Activated CD4-positive, alpha-beta memory T cell treated with anti-CD3 and anti-CD28 coated beads, Interleukin-2, amount 10 ng/mL, durations not matched to agents 7 days and 5 days (primary cell): ENCODE measurements around the gene ACOX2. TPM values are rescaled to one million over a fixed set of nuclear protein-coding genes. Genes with fewer than 3 reads are reported as not detected.

Experiments used
- CTCF ChIA-PET: fragments of 350-600 bp; sonication (Branson Sonifier 250); formaldehyde crosslinking; loops from one replicate; lab custom pipeline; 2021; ENCODE audit warnings: antibody characterized with exemption, inconsistent platforms; lab: Charles Lee
- POLR2A ChIA-PET: fragments of 350-600 bp; sonication (Branson Sonifier 250); formaldehyde crosslinking; loops from one replicate; lab custom pipeline; 2021; ENCODE audit warnings: antibody characterized with exemption; lab: Charles Lee
- DNase-seq: peaks from one replicate; pipeline ENCODE4 v3.0.0-alpha.2; 2020
- H3K27ac Mint-ChIP-seq: one replicate; pipeline ENCODE4 v1.8.0; 2021; ENCODE audit warnings: mild to moderate bottlenecking, mixed read lengths
- H3K27me3 Mint-ChIP-seq: one replicate; pipeline ENCODE4 v1.8.0; 2021; ENCODE audit warnings: mixed read lengths
- H3K36me3 Mint-ChIP-seq: one replicate; pipeline ENCODE4 v1.8.0; 2021; ENCODE audit warnings: low read depth, mixed read lengths
- H3K4me1 Mint-ChIP-seq: one replicate; pipeline ENCODE4 v1.8.0; 2021; ENCODE audit warnings: mixed read lengths
- H3K4me3 Mint-ChIP-seq: one replicate; pipeline ENCODE4 v1.8.0; 2021; ENCODE audit warnings: mild to moderate bottlenecking, mixed read lengths
- H3K9me3 Mint-ChIP-seq: one replicate; pipeline ENCODE4 v1.8.0; 2021; ENCODE audit warnings: mixed read lengths
- total RNA-seq, 2 experiments: library from RNA; stranded (reverse); gene quantifications; one replicate each; pipeline ENCODE4 v1.2.3, GENCODE V29; 2021

ACOX2 gene
- total RNA-seq, 2 experiments from 2014 or later = not detected

DNA sequence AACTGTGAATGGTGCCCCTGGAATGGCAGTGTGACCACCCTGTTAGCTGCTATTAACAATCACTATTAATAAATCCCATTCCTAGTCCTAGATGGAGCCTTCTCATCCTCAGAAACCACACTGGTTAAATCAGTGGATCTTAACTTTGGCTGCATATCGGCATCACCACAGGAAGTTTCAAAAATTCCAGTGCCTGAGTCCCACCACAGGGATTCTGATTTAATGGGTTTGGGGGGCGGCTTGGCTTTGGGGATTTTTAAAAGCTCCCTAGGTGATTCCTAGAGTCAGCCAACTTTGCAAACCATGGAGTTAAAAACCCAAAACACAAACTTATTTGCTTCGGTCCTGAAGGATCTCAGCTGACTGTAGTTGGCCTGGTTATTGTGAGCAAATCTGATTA is 37.1 kb upstream of the ACOX2 start:
- Mint-ChIP-seq H3K9me3 (no peaks in the 10 kb centered on the region), H3K4me3 (no peak overlapping the region), H3K36me3 (no peaks in the 10 kb centered on the region), H3K27me3 (peaks cover 17% of the 10 kb centered on the region), H3K4me1 (peaks cover under 1% of the 10 kb centered on the region), H3K27ac (no peak overlapping the region)
- DNase-seq = no peak
- ChIA-PET CTCF (interaction anchor here (0.5 to 2.7 kb wide), 3 partner anchors 9 to 56 kb away, joined by 4 to 12 read pairs (median 6); no protein-coding TSS in a partner anchor), POLR2A (no interaction called here)

DNA sequence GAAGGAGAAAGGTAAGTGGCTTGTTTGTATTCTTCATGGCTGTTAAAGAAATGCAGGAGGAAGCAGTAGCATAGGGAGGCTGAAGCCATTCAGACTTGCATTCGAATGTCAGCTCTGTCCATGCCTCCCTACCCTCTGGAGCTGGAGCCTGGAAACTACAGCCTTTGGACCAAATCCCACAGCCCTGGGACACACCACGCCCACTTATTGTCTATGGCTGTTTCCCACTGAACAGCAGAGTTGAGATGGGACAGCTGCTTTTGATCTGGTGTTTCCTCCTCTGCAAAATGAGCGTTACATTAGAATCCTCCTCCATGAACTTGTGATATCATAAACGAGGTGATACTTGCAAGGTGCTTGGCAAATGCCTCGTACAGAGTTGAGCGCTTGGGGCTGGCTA is 36.6 kb upstream of the ACOX2 start:
- no peak overlapping the region for H3K27ac Mint-ChIP-seq
- H3K36me3 Mint-ChIP-seq = no peaks in the 10 kb centered on the region
- H3K9me3 Mint-ChIP-seq = no peaks in the 10 kb centered on the region
- H3K4me3 Mint-ChIP-seq = no peak overlapping the region
- CTCF ChIA-PET = interaction anchor here (1.8 to 2.7 kb wide), 2 partner anchors 12 to 57 kb away, joined by 6 to 12 read pairs; no protein-coding TSS in a partner anchor
- H3K27me3 Mint-ChIP-seq = peaks cover 15% of the 10 kb centered on the region
- POLR2A ChIA-PET = no interaction called here
- peaks cover 5% of the 10 kb centered on the region for H3K4me1 Mint-ChIP-seq
- no peak for DNase-seq

DNA sequence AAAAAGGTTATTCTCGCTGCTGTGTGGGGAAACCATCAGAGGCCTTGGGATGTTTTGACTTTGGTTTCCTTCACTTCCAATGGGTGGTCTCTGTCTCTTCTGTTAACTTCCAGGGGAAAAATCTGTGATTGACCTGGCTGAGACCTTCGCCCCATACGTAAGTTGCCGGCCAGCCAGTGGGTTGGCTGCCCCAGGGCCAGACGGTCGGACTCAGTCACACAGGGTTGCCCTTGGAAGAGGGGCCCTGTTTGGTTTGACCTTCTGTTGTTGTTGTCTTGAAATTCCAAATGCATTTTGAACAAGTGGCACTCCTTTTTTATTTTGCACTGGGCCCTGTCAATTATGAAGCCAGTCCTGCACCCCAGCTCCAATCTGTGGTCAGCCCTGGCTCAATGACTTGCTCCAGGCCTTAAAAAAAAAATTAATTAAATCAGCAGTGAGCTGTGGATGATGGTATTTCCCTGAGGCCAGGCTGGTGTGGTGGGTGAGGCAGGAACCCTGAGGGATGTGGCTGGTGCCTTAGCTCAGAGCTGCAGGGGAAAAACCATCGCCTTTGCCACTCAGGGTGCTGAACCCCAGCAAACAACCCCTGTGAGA is 35.7 kb upstream of the ACOX2 start:
- peaks cover 6% of the 10 kb centered on the region for H3K4me1 Mint-ChIP-seq
- H3K27ac Mint-ChIP-seq = no peak overlapping the region
- peaks cover 15% of the 10 kb centered on the region for H3K27me3 Mint-ChIP-seq
- ChIA-PET CTCF (interaction anchor here (0.5 to 2.7 kb wide), 2 partner anchors 58 to 1285 kb away, joined by 3 to 12 read pairs; no protein-coding TSS in a partner anchor), POLR2A (no interaction called here)
- no peaks in the 10 kb centered on the region for H3K9me3 Mint-ChIP-seq
- no peaks in the 10 kb centered on the region for H3K36me3 Mint-ChIP-seq
- H3K4me3 Mint-ChIP-seq = no peak overlapping the region
- DNase-seq = no peak

DNA sequence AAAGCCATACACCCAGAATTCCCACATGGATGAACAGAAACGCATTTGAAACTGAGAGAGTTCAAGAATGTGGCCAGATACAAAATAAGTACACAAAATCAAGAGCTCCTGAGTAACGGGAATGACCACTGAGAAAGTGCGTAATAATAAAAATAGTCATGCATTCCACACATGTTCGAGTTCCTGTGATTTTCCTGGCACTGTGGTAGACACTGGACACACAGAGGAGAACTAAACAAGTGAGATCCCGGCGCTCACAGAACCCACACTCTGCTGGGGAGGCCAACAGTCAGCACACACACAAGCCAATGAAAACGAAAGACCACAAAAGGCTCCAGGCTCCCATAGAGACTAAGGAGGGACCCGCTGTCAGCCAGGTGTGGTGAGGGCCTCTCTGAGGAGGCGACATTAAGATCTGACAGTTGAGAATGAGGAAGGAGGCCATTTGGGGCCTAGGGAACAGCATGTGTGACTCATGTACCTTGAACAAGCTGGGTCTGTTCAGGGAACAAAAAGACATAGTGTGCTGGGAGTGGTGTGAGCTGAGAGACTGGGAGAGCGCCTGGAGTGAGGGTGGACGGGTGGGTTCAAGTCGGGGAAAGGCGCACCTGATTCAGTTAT is 35.1 kb upstream of the ACOX2 start:
- ChIA-PET CTCF (interaction anchor here (0.5 to 6.9 kb wide), 4 partner anchors 13 to 1286 kb away, joined by 3 to 148 read pairs (median 8); no protein-coding TSS in a partner anchor), POLR2A (no interaction called here)
- peaks cover 11% of the 10 kb centered on the region for H3K27me3 Mint-ChIP-seq
- H3K4me1 Mint-ChIP-seq = peaks cover 6% of the 10 kb centered on the region
- no peak for DNase-seq
- no peak overlapping the region for H3K4me3 Mint-ChIP-seq
- H3K9me3 Mint-ChIP-seq = no peaks in the 10 kb centered on the region
- no peaks in the 10 kb centered on the region for H3K36me3 Mint-ChIP-seq
- H3K27ac Mint-ChIP-seq = no peak overlapping the region

DNA sequence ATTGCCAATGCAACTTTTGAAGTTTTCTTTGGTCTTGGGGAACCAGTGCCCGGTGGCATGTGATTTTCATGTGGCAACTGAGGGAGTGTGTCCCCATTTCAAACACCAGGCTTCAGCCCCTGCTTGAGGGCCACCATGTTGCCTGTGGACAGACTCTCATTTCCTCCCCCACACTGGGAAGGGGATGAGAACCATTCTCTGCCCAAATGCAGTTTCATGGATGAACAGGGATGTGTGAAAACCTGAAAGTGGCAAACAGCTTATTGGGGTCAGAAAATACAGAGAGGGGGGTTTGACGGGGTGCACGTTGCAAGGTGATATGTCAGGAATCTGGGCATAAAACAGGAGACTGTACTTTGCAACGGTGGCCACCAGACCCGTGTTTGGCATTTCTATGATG is 33.9 kb upstream of the ACOX2 start:
- Mint-ChIP-seq H3K27ac (no peak overlapping the region), H3K27me3 (peaks cover 7% of the 10 kb centered on the region), H3K4me1 (peaks cover 6% of the 10 kb centered on the region), H3K9me3 (no peaks in the 10 kb centered on the region), H3K36me3 (no peaks in the 10 kb centered on the region), H3K4me3 (no peak overlapping the region)
- DNase-seq = no peak
- ChIA-PET POLR2A (no interaction called here), CTCF (interaction anchor here (1.2 to 6.9 kb wide), 6 partner anchors 10 to 262 kb away, joined by 3 to 148 read pairs (median 4); no protein-coding TSS in a partner anchor)

DNA sequence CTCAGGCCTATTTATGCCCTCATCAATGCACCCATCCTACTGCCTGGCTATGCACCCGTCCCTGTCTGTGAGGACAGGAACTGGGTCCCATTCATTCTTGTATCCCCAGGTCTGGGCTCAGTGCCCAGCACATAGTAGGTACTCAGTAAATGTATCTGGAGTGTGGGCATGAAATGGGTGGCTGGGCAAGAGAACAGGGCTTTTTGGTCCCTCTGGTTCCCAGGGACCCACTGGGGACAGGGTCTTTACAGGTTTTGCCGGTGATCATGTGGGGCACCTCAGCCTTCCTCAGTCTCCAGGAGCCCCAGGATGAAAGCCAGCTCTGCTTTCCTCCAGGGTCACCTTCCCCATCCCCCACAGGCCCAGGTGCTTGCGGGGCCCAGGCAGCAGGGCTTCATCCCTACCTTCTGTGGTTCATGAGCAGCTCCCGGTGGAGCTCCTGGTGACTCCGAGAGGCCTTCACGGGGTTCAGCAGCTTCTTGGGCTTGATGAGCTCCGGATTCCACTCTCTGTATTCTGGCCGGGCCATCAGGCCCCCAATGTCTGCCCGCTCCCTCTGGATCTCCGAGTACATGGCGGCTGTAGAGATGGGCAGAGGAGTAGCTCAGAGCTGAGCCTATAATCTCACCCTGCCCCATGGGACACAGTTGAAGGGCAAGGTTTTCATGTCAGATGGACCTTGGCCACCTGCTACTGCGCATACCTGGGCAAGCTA is 32.5 kb upstream of the ACOX2 start:
- Mint-ChIP-seq H3K9me3 (no peaks in the 10 kb centered on the region), H3K27ac (no peak overlapping the region), H3K27me3 (peaks cover 7% of the 10 kb centered on the region), H3K4me1 (peaks cover 6% of the 10 kb centered on the region), H3K36me3 (no peaks in the 10 kb centered on the region), H3K4me3 (no peak overlapping the region)
- ChIA-PET CTCF (interaction anchor here (0.9 to 6.9 kb wide), 14 partner anchors 9 to 425 kb away, joined by 3 to 148 read pairs (median 6); partner anchors contain the start of genes HTD2 and RPP14), POLR2A (no interaction called here)
- DNase-seq = no peak

DNA sequence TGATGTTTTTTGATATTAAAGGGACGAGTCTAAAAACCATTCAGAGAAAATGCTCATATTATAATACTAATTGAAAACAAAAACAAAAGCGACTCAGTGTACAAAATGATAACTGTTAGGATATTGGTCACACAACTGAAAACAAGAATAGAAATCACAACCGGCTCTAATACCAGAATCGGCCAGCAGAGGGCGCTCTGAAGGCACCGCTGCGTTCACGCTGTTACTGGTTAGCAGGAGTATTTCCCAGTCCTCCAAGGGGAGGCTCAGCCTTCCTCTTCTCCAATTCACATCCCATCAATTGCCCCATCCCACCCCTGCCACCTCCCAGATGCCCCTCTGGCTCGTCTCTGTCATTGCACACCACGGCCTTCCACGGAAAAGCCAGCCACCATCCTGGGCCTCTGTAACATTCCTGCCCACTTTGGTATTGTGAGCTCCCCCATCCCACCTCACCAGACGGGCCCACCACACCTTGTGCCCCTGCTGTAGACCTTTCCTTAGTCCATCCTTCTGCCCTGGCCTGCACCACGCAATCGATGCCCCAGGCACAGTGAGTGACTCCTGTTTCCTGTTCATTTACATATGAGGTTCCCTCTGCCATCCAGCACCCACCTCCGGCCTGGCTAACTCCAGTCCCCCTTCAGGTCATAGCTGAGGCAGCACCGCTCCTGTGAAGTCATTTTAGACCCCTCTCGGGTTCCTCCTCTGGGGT is 31.7 kb upstream of the ACOX2 start:
- DNase-seq = peak; percentile 78
- no peaks in the 10 kb centered on the region for H3K36me3 Mint-ChIP-seq
- peaks cover 6% of the 10 kb centered on the region for H3K4me1 Mint-ChIP-seq
- CTCF ChIA-PET = interaction anchor here (0.6 to 6.9 kb wide), 26 partner anchors 9 to 1248 kb away, joined by 3 to 148 read pairs (median 4); partner anchors contain the start of genes HTD2 and RPP14
- no peak overlapping the region for H3K4me3 Mint-ChIP-seq
- H3K27me3 Mint-ChIP-seq = peaks cover 7% of the 10 kb centered on the region
- POLR2A ChIA-PET = no interaction called here
- no peak overlapping the region for H3K27ac Mint-ChIP-seq
- H3K9me3 Mint-ChIP-seq = no peaks in the 10 kb centered on the region

DNA sequence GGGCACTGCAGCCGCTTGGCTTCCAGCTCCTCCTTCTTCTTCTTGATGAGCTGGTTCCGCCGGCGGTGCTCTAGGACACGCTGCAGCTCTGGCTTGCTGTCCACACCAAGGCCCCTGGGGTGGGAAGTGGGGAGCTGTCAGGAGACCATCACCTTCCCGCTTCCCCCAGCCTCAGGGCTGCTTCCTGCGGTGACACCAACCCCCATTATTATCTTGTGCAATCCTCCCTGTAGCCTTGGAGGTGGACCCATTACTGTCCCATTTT is 30.2 kb upstream of the ACOX2 start:
- POLR2A ChIA-PET = no interaction called here
- CTCF ChIA-PET = interaction anchor here (1.0 to 6.9 kb wide), 8 partner anchors 9 to 94 kb away, joined by 3 to 148 read pairs (median 4); partner anchors contain the start of gene FAM107A
- no peak for DNase-seq
- Mint-ChIP-seq H3K27ac (no peak overlapping the region), H3K36me3 (no peaks in the 10 kb centered on the region), H3K9me3 (no peaks in the 10 kb centered on the region), H3K27me3 (peaks cover 11% of the 10 kb centered on the region), H3K4me3 (no peak overlapping the region), H3K4me1 (peaks cover 6% of the 10 kb centered on the region)

DNA sequence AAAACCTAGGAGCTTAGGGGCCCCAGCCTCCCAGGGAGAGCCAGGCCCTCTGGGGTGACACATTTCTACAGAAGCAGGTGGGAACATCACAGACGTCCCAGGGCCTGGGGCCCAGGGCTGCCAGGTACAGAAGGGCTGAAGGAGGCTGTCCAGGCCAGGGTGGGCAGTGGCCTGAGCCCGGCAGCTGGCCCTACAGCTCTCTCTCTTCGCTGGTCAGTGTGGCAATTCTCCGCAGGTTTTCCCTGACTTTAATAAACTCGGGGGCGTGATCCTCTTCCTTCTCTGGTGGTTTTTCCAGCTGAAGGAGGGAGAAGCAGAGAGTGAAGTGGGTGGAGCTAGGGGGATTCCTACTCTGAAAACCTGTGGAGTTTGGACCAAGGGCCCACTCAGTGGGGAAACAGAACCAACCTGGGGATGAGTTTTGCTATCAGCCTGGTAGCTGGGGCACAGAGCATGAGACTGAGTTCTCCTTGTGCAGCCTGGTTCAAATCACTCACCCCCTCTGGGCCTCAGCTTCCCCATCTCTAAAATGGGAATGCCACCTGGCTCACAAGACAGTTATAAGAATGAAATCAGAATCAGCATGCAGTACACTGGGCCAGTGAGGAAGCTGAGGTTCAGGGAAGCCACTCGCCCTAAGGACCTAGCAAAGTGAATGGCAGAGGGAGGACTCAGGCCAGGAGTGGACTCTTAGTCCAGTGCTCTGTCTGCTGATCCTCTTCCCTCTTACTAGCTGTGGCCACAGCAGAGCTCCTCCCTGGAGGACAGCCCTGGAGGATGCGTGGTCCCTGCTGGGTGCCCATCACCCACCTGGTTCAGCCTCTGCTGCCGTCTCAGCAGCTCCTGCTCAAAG is 29.6 kb upstream of the ACOX2 start:
- CTCF ChIA-PET = interaction anchor here (0.6 to 6.9 kb wide), 7 partner anchors 10 to 97 kb away, joined by 3 to 148 read pairs (median 4); partner anchors contain the start of gene FAM107A
- H3K4me3 Mint-ChIP-seq = no peak overlapping the region
- POLR2A ChIA-PET = no interaction called here
- H3K9me3 Mint-ChIP-seq = no peaks in the 10 kb centered on the region
- H3K27ac Mint-ChIP-seq = no peak overlapping the region
- H3K4me1 Mint-ChIP-seq = peaks cover 6% of the 10 kb centered on the region
- no peaks in the 10 kb centered on the region for H3K36me3 Mint-ChIP-seq
- DNase-seq = no peak
- peaks cover 10% of the 10 kb centered on the region for H3K27me3 Mint-ChIP-seq

DNA sequence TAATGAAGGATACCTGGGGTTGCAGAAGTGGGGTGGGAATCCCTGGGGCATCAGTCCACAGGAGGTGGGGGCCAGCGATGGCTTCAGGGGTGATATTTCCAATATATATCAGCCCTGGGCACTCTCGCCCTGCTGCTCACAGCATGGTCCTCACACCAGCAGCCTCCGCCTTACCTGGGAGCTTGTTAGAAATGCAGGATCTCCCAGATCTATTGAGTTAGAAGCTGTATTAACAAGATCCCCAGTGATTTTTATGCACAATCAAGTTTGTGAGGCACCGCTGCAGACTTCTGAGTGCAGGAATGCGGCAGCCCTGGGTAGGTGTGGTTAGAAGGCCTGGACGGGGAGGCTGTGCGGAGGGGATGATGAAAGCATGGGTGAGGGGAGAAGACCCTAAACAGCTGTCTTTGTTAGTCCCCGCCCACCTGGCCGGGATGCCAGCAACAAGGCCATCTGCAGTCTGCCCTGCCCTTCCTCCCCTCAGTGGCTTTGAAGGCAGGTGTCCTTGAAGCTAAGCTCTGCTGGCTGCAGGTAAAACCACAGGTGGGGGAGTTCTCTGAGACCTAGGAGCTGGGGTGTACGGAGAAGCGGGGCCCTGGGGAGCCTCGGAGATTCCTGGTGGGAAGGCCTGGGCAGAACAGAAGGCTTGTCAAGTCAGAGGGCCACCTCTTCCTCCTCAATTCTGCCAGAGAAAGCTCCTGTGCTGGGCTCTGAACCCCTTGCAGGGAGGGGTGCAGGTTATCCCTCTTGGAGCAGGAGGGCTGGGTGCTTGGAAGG is 28.8 kb upstream of the ACOX2 start:
- Mint-ChIP-seq H3K36me3 (no peaks in the 10 kb centered on the region), H3K27ac (no peak overlapping the region), H3K9me3 (no peaks in the 10 kb centered on the region), H3K4me1 (peaks cover 6% of the 10 kb centered on the region), H3K4me3 (no peak overlapping the region), H3K27me3 (peaks cover 8% of the 10 kb centered on the region)
- CTCF ChIA-PET = interaction anchor here (0.6 to 6.9 kb wide), 6 partner anchors 9 to 97 kb away, joined by 3 to 148 read pairs (median 4); no protein-coding TSS in a partner anchor
- no peak for DNase-seq
- POLR2A ChIA-PET = no interaction called here

DNA sequence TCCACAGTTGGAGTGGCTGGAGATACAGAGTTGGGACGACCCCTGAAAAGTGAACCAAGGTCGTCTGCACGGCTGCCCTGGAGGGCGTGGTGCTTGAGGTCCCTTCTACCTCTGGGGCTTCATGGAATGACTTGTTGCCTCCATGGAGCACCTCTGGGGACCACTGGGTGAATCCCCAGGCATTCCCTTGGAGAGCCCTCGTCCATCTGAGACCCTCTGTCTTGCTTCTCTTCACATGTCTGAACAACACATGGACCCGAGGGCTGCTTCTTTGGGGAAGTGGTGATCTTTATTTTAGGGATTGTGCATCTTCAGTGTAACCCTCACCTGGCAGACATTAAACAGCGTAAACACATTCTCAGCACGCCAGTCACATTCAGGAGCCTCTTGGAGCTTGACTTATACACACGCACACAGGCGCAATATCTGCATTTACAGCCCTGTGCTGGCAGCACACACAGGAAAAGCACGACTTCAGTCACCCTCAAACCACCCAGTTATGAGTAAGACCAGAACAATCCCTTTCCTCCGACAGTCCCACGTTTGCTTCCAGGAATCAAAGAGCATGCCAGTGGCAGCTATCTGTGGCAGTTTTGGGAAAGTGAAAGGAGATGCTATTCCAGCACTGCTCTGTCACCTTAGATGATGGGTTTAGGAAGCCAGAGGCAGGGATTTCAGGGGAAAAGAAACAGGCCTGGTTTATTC is 27.6 kb upstream of the ACOX2 start:
- ChIA-PET CTCF (interaction anchor here (0.6 to 6.0 kb wide), 2 partner anchors 10 to 20 kb away, joined by 4 to 31 read pairs; no protein-coding TSS in a partner anchor), POLR2A (no interaction called here)
- no peaks in the 10 kb centered on the region for H3K9me3 Mint-ChIP-seq
- H3K4me3 Mint-ChIP-seq = no peak overlapping the region
- no peak overlapping the region for H3K27ac Mint-ChIP-seq
- H3K4me1 Mint-ChIP-seq = peaks cover 6% of the 10 kb centered on the region
- no peak for DNase-seq
- peaks cover 6% of the 10 kb centered on the region for H3K27me3 Mint-ChIP-seq
- no peaks in the 10 kb centered on the region for H3K36me3 Mint-ChIP-seq
